Measurements from ENCODE around the gene CDK18.

GRCh38 chr1:205508227-205508714, 3.8 kb downstream of the CDK18 start:
- TF ChIP-seq, protein P1, sequence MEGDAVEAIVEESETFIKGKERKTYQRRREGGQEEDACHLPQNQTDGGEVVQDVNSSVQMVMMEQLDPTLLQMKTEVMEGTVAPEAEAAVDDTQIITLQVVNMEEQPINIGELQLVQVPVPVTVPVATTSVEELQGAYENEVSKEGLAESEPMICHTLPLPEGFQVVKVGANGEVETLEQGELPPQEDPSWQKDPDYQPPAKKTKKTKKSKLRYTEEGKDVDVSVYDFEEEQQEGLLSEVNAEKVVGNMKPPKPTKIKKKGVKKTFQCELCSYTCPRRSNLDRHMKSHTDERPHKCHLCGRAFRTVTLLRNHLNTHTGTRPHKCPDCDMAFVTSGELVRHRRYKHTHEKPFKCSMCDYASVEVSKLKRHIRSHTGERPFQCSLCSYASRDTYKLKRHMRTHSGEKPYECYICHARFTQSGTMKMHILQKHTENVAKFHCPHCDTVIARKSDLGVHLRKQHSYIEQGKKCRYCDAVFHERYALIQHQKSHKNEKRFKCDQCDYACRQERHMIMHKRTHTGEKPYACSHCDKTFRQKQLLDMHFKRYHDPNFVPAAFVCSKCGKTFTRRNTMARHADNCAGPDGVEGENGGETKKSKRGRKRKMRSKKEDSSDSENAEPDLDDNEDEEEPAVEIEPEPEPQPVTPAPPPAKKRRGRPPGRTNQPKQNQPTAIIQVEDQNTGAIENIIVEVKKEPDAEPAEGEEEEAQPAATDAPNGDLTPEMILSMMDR (IDR thresholded peaks at IDR 0.05; ENCODE audit: insufficient read depth, low read length) = no peak
- TF ChIP-seq POLR2AphosphoS5 (IDR thresholded peaks at IDR 0.05; ENCODE audit: low read depth) = no peak
- TF ChIP-seq, protein P2, sequence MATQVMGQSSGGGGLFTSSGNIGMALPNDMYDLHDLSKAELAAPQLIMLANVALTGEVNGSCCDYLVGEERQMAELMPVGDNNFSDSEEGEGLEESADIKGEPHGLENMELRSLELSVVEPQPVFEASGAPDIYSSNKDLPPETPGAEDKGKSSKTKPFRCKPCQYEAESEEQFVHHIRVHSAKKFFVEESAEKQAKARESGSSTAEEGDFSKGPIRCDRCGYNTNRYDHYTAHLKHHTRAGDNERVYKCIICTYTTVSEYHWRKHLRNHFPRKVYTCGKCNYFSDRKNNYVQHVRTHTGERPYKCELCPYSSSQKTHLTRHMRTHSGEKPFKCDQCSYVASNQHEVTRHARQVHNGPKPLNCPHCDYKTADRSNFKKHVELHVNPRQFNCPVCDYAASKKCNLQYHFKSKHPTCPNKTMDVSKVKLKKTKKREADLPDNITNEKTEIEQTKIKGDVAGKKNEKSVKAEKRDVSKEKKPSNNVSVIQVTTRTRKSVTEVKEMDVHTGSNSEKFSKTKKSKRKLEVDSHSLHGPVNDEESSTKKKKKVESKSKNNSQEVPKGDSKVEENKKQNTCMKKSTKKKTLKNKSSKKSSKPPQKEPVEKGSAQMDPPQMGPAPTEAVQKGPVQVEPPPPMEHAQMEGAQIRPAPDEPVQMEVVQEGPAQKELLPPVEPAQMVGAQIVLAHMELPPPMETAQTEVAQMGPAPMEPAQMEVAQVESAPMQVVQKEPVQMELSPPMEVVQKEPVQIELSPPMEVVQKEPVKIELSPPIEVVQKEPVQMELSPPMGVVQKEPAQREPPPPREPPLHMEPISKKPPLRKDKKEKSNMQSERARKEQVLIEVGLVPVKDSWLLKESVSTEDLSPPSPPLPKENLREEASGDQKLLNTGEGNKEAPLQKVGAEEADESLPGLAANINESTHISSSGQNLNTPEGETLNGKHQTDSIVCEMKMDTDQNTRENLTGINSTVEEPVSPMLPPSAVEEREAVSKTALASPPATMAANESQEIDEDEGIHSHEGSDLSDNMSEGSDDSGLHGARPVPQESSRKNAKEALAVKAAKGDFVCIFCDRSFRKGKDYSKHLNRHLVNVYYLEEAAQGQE (IDR thresholded peaks at IDR 0.05; ENCODE audit: insufficient replicate concordance, low read depth) = no peak
- no peak for TF ChIP-seq GABPA (IDR thresholded peaks at IDR 0.05; ENCODE audit: low read depth)
